Measurements from ENCODE around the gene FRAT2.

Gene FRAT2

GRCh38 chr10:97361537-97361901 is 27.0 kb upstream of the FRAT2 start:
- peaks cover 13% of the 10 kb centered on the region for H3K36me3 ChIP-seq

GRCh38 chr10:97360705-97361536 is 26.4 kb upstream of the FRAT2 start:
- H3K9me3 ChIP-seq (ENCODE audit: severe bottlenecking): no peaks in the 10 kb centered on the region
- H3K27me3 ChIP-seq (ENCODE audit: insufficient read depth, low read depth, severe bottlenecking): no peaks in the 10 kb centered on the region
- peaks cover 13% of the 10 kb centered on the region for H3K36me3 ChIP-seq
- H3K4me3 ChIP-seq (ENCODE audit: low read depth, low read length): no peak overlapping the region
- TF ChIP-seq CTCF (IDR thresholded peaks at IDR 0.05; ENCODE audit: low read depth, low read length): no peak
- no peak overlapping the region for H3K27ac ChIP-seq
- DNase-seq: no peak

More at GRCh38 chr10:97361537-97361901, 27.0 kb upstream of the FRAT2 start:
- TF ChIP-seq CTCF (IDR thresholded peaks at IDR 0.05; ENCODE audit: low read depth, low read length): no peak
- H3K4me3 ChIP-seq (ENCODE audit: low read depth, low read length): no peak overlapping the region
- H3K27me3 ChIP-seq (ENCODE audit: insufficient read depth, low read depth, severe bottlenecking): no peaks in the 10 kb centered on the region
- no peak for DNase-seq
- H3K27ac ChIP-seq: no peak overlapping the region
- no peaks in the 10 kb centered on the region for H3K9me3 ChIP-seq (ENCODE audit: severe bottlenecking)

GRCh38 chr10:97358781-97359180 is 24.3 kb upstream of the FRAT2 start:
- H3K9me3 ChIP-seq (ENCODE audit: severe bottlenecking): no peaks in the 10 kb centered on the region
- no peaks in the 10 kb centered on the region for H3K27me3 ChIP-seq (ENCODE audit: insufficient read depth, low read depth, severe bottlenecking)
- no peak overlapping the region for H3K27ac ChIP-seq
- no peak for DNase-seq
- TF ChIP-seq CTCF (IDR thresholded peaks at IDR 0.05; ENCODE audit: low read depth, low read length): no peak
- no peak overlapping the region for H3K4me3 ChIP-seq (ENCODE audit: low read depth, low read length)
- peaks cover 12% of the 10 kb centered on the region for H3K36me3 ChIP-seq

- Histone ChIP-seq H3K4me3 (ENCODE audit: low read depth, low read length) (no peak overlapping the region), H3K27me3 (ENCODE audit: insufficient read depth, low read depth, severe bottlenecking) (no peaks in the 10 kb centered on the region), H3K36me3 (peaks cover 9% of the 10 kb centered on the region), H3K9me3 (ENCODE audit: severe bottlenecking) (no peaks in the 10 kb centered on the region), H3K27ac (no peak overlapping the region)
- no peak for DNase-seq
- TF ChIP-seq CTCF (IDR thresholded peaks at IDR 0.05; ENCODE audit: low read depth, low read length): no peak
These were observed 23.8 kb upstream of the FRAT2 start for GRCh38 chr10:97358349-97358748.

GRCh38 chr10:97356918-97357317 is 22.4 kb upstream of the FRAT2 start:
- peaks cover 9% of the 10 kb centered on the region for H3K36me3 ChIP-seq
- H3K27ac ChIP-seq: no peak overlapping the region
- TF ChIP-seq CTCF (IDR thresholded peaks at IDR 0.05; ENCODE audit: low read depth, low read length): no peak
- no peaks in the 10 kb centered on the region for H3K9me3 ChIP-seq (ENCODE audit: severe bottlenecking)
- H3K27me3 ChIP-seq (ENCODE audit: insufficient read depth, low read depth, severe bottlenecking): no peaks in the 10 kb centered on the region
- DNase-seq: no peak
- H3K4me3 ChIP-seq (ENCODE audit: low read depth, low read length): no peak overlapping the region

Data from WERI-Rb-1 (cell line).